ENCODE results near the gene PPP1R14C.

The PPP1R14C gene

GRCh38 chr6:150201772-150202329 is 59.0 kb downstream of the PPP1R14C start:
- peak overlapping the region; percentile 2 for H4K91ac ChIP-seq (ENCODE audit: low read depth, low read length)
- no peak overlapping the region for H2AFZ ChIP-seq (ENCODE audit: insufficient read depth, low read length, poor library complexity)
- no peak overlapping the region for H3K14ac ChIP-seq (ENCODE audit: low read length)
- H3K9me3 ChIP-seq (ENCODE audit: insufficient read depth, low read depth, low read length), result no peaks in the 10 kb centered on the region
- no peak overlapping the region for H2AK5ac ChIP-seq (ENCODE audit: low read length)
- no CpG with 5 or more reads among the region's 9 CpGs for WGBS (ENCODE audit: extremely low coverage, insufficient coverage, insufficient read length)
- H2BK5ac ChIP-seq (ENCODE audit: low read depth, low read length, poor library complexity), result no peak overlapping the region
- no peak overlapping the region for H3K18ac ChIP-seq (ENCODE audit: low read length)
- no peaks in the 10 kb centered on the region for H3K27me3 ChIP-seq (ENCODE audit: insufficient read depth, low read length)
- no peaks in the 10 kb centered on the region for H3K79me1 ChIP-seq (ENCODE audit: low read length)
- H3K23ac ChIP-seq (ENCODE audit: low read length), result no peak overlapping the region
- no peaks in the 10 kb centered on the region for H3K36me3 ChIP-seq (ENCODE audit: control insufficient read depth in 1 of 2, insufficient read depth in 2 of 2, low read length in 2 of 2)
- peaks cover 6 to 15% of the 10 kb centered on the region in 2 experiments for H3K4me1 ChIP-seq (ENCODE audit: control insufficient read depth in 1 of 2, insufficient read depth in 2 of 2, low read length in 2 of 2)
- H2BK120ac ChIP-seq (ENCODE audit: insufficient read depth, low read length, poor library complexity), result no peak overlapping the region
- H3K4me3 ChIP-seq (ENCODE audit: low read depth, low read length), result no peak overlapping the region
- peak; percentile 12 to 17 for DNase-seq
- H3K4me2 ChIP-seq (ENCODE audit: low read length), result no peak overlapping the region
- H2BK12ac ChIP-seq (ENCODE audit: low read length), result no peak overlapping the region
- no peak overlapping the region for H3K4ac ChIP-seq (ENCODE audit: low read depth, low read length)
- no peak overlapping the region for H3K9ac ChIP-seq (ENCODE audit: low read length)
- no peak overlapping the region for H3K27ac ChIP-seq (ENCODE audit: low read depth, low read length)
- H3K79me2 ChIP-seq (ENCODE audit: control insufficient read depth, insufficient read depth, low read length, poor library complexity), result no peaks in the 10 kb centered on the region
- no peak overlapping the region for H4K8ac ChIP-seq (ENCODE audit: low read depth, low read length)
- no peak overlapping the region for H4K12ac ChIP-seq (ENCODE audit: low read depth, low read length)

- Histone ChIP-seq H3K18ac (ENCODE audit: low read length) (no peak overlapping the region), H3K23ac (ENCODE audit: low read length) (no peak overlapping the region), H3K4me1 (ENCODE audit: control insufficient read depth in 1 of 2, insufficient read depth in 2 of 2, low read length in 2 of 2) (peaks cover 6 to 15% of the 10 kb centered on the region in 2 experiments), H2BK12ac (ENCODE audit: low read length) (no peak overlapping the region), H4K91ac (ENCODE audit: low read depth, low read length) (peak overlapping the region; percentile 2), H3K4ac (ENCODE audit: low read depth, low read length) (no peak overlapping the region), H2AFZ (ENCODE audit: insufficient read depth, low read length, poor library complexity) (no peak overlapping the region), H3K14ac (ENCODE audit: low read length) (no peak overlapping the region), H3K27me3 (ENCODE audit: insufficient read depth, low read length) (no peaks in the 10 kb centered on the region), H3K79me1 (ENCODE audit: low read length) (no peaks in the 10 kb centered on the region), H4K8ac (ENCODE audit: low read depth, low read length) (peak overlapping the region; percentile 21), H4K12ac (ENCODE audit: low read depth, low read length) (no peak overlapping the region), H2BK5ac (ENCODE audit: low read depth, low read length, poor library complexity) (no peak overlapping the region), H2AK5ac (ENCODE audit: low read length) (no peak overlapping the region), H3K27ac (ENCODE audit: low read depth, low read length) (no peak overlapping the region), H3K36me3 (ENCODE audit: control insufficient read depth in 1 of 2, insufficient read depth in 2 of 2, low read length in 2 of 2) (no peaks in the 10 kb centered on the region), H3K4me2 (ENCODE audit: low read length) (no peak overlapping the region), H3K9ac (ENCODE audit: low read length) (no peak overlapping the region), H2BK120ac (ENCODE audit: insufficient read depth, low read length, poor library complexity) (no peak overlapping the region), H3K4me3 (ENCODE audit: low read depth, low read length) (no peak overlapping the region), H3K9me3 (ENCODE audit: insufficient read depth, low read depth, low read length) (no peaks in the 10 kb centered on the region), H3K79me2 (ENCODE audit: control insufficient read depth, insufficient read depth, low read length, poor library complexity) (no peaks in the 10 kb centered on the region)
- DNase-seq, result peak in 1 of 2 donors; percentile 8
- WGBS (ENCODE audit: extremely low coverage, insufficient coverage, insufficient read length), result no CpG with 5 or more reads among the region's 8 CpGs
Measured at GRCh38 chr6:150202404-150202803, 59.6 kb downstream of the PPP1R14C start.

GRCh38 chr6:150202934-150203333 is 60.1 kb downstream of the PPP1R14C start:
- Histone ChIP-seq H2AFZ (ENCODE audit: insufficient read depth, low read length, poor library complexity) (no peak overlapping the region), H3K9me3 (ENCODE audit: insufficient read depth, low read depth, low read length) (no peaks in the 10 kb centered on the region), H3K4ac (ENCODE audit: low read depth, low read length) (no peak overlapping the region), H3K79me1 (ENCODE audit: low read length) (no peaks in the 10 kb centered on the region), H4K12ac (ENCODE audit: low read depth, low read length) (no peak overlapping the region), H2BK120ac (ENCODE audit: insufficient read depth, low read length, poor library complexity) (no peak overlapping the region), H3K23ac (ENCODE audit: low read length) (no peak overlapping the region), H3K18ac (ENCODE audit: low read length) (no peak overlapping the region), H2BK5ac (ENCODE audit: low read depth, low read length, poor library complexity) (no peak overlapping the region), H3K27me3 (ENCODE audit: insufficient read depth, low read length) (no peaks in the 10 kb centered on the region), H3K14ac (ENCODE audit: low read length) (no peak overlapping the region), H4K91ac (ENCODE audit: low read depth, low read length) (no peak overlapping the region), H3K4me3 (ENCODE audit: low read depth, low read length) (no peak overlapping the region), H3K4me2 (ENCODE audit: low read length) (no peak overlapping the region), H3K27ac (ENCODE audit: low read depth, low read length) (no peak overlapping the region), H3K9ac (ENCODE audit: low read length) (no peak overlapping the region), H4K8ac (ENCODE audit: low read depth, low read length) (no peak overlapping the region), H3K4me1 (ENCODE audit: control insufficient read depth in 1 of 2, insufficient read depth in 2 of 2, low read length in 2 of 2) (peaks cover 6 to 15% of the 10 kb centered on the region in 2 experiments), H3K36me3 (ENCODE audit: control insufficient read depth in 1 of 2, insufficient read depth in 2 of 2, low read length in 2 of 2) (no peaks in the 10 kb centered on the region), H2BK12ac (ENCODE audit: low read length) (no peak overlapping the region), H2AK5ac (ENCODE audit: low read length) (no peak overlapping the region), H3K79me2 (ENCODE audit: control insufficient read depth, insufficient read depth, low read length, poor library complexity) (no peaks in the 10 kb centered on the region)
- no CpG with 5 or more reads among the region's 3 CpGs for WGBS (ENCODE audit: extremely low coverage, insufficient coverage, insufficient read length)
- no peak for DNase-seq

GRCh38 chr6:150203378-150203777 is 60.5 kb downstream of the PPP1R14C start:
- no peak overlapping the region for H4K8ac ChIP-seq (ENCODE audit: low read depth, low read length)
- H3K4me3 ChIP-seq (ENCODE audit: low read depth, low read length), result no peak overlapping the region
- H3K27me3 ChIP-seq (ENCODE audit: insufficient read depth, low read length), result no peaks in the 10 kb centered on the region
- H2AK5ac ChIP-seq (ENCODE audit: low read length), result no peak overlapping the region
- no peak overlapping the region for H3K27ac ChIP-seq (ENCODE audit: low read depth, low read length)
- no peaks in the 10 kb centered on the region for H3K79me2 ChIP-seq (ENCODE audit: control insufficient read depth, insufficient read depth, low read length, poor library complexity)
- H4K12ac ChIP-seq (ENCODE audit: low read depth, low read length), result no peak overlapping the region
- peaks cover 6 to 15% of the 10 kb centered on the region in 2 experiments for H3K4me1 ChIP-seq (ENCODE audit: control insufficient read depth in 1 of 2, insufficient read depth in 2 of 2, low read length in 2 of 2)
- H3K4ac ChIP-seq (ENCODE audit: low read depth, low read length), result no peak overlapping the region
- WGBS (ENCODE audit: extremely low coverage, insufficient coverage, insufficient read length), result no CpG with 5 or more reads among the region's 12 CpGs
- H2BK120ac ChIP-seq (ENCODE audit: insufficient read depth, low read length, poor library complexity), result no peak overlapping the region
- no peak overlapping the region for H3K14ac ChIP-seq (ENCODE audit: low read length)
- H3K79me1 ChIP-seq (ENCODE audit: low read length), result no peaks in the 10 kb centered on the region
- DNase-seq, result no peak
- H3K18ac ChIP-seq (ENCODE audit: low read length), result no peak overlapping the region
- H2BK12ac ChIP-seq (ENCODE audit: low read length), result no peak overlapping the region
- no peak overlapping the region for H2AFZ ChIP-seq (ENCODE audit: insufficient read depth, low read length, poor library complexity)
- no peak overlapping the region for H4K91ac ChIP-seq (ENCODE audit: low read depth, low read length)
- no peaks in the 10 kb centered on the region for H3K9me3 ChIP-seq (ENCODE audit: insufficient read depth, low read depth, low read length)
- H3K23ac ChIP-seq (ENCODE audit: low read length), result no peak overlapping the region
- H3K9ac ChIP-seq (ENCODE audit: low read length), result no peak overlapping the region
- H3K36me3 ChIP-seq (ENCODE audit: control insufficient read depth in 1 of 2, insufficient read depth in 2 of 2, low read length in 2 of 2), result no peaks in the 10 kb centered on the region
- H3K4me2 ChIP-seq (ENCODE audit: low read length), result no peak overlapping the region
- no peak overlapping the region for H2BK5ac ChIP-seq (ENCODE audit: low read depth, low read length, poor library complexity)
